ENCODE measurements around the gene EFR3B.
"Not testable (repeated sequence)": the region's sequence is repeated elsewhere in the genome, so short reads cannot be mapped to it uniquely, and the experiment has no call there.

EFR3B gene

GRCh38 chr2:25041928-25042320 lies at the start of gene EFR3B:
Gene EFR3B, plus strand, starts transcription at chr2:25042076. Its CDS starts 237 bp downstream, at chr2:25042313.
- H3K4me1 ChIP-seq (ENCODE audit: control insufficient read depth, insufficient read depth, low read length) = peaks cover 10% of the 10 kb centered on the region
- no peaks in the 10 kb centered on the region for H3K36me3 ChIP-seq (ENCODE audit: control insufficient read depth in 2 of 2, insufficient read depth in 1 of 2, low read length in 2 of 2)
- ChIA-PET POLR2A (interaction anchor here (0.7 to 1.4 kb wide), 10 partner anchors 9 to 88 kb away, joined by 3 to 12 read pairs (median 6); no protein-coding TSS in a partner anchor), CTCF (interaction anchor here (0.5 to 2.9 kb wide), 6 partner anchors 23 to 154 kb away, joined by 4 to 23 read pairs (median 5); no protein-coding TSS in a partner anchor)
- H3K27ac ChIP-seq (ENCODE audit: extremely low read depth, low read depth, low read length) = peak within 1 kb of the TSS; percentile 79
- peak within 1 kb of the TSS; percentile 72 for H3K4me3 ChIP-seq (ENCODE audit: low read depth, low read length)
- TF ChIP-seq KLF10 (tag by site-specific recombination; IDR thresholded peaks at IDR 0.05) = peak; percentile 42; the same call in 1 of the 2 replicates
- TF ChIP-seq ZNF398 (tag by site-specific recombination; IDR thresholded peaks at IDR 0.05) = no peak
- TF ChIP-seq ZNF776 (tag by site-specific recombination; IDR thresholded peaks at IDR 0.05; ENCODE audit: borderline replicate concordance) = no peak
- TF ChIP-seq ZSCAN30 (tag by site-specific recombination; IDR thresholded peaks at IDR 0.05) = 0 out of 2 replicates have a peak, but pooled peaks have one; percentile 43
- TF ChIP-seq ZSCAN4 (tag by site-specific recombination; IDR thresholded peaks at IDR 0.05) = no peak
- H3K9me3 ChIP-seq (ENCODE audit: control insufficient read depth, insufficient read depth, low read depth, low read length) = no peaks in the 10 kb centered on the region

- POLR2A ChIA-PET = interaction anchor here (0.6 to 1.2 kb wide), 4 partner anchors 9 to 455 kb away, joined by 3 to 8 read pairs (median 6); no protein-coding TSS in a partner anchor
Measured at GRCh38 chr2:24993406-24994145, 48.3 kb upstream of the EFR3B start.

GRCh38 chr2:24994146-24994724 lies 47.6 kb upstream of the EFR3B start:
- TF ChIP-seq ZSCAN30 (tag by site-specific recombination; IDR thresholded peaks at IDR 0.05) (no peak), INSM2 (tag by site-specific recombination; IDR thresholded peaks at IDR 0.05) (no peak), KLF7 (tag by site-specific recombination; IDR thresholded peaks at IDR 0.05; ENCODE audit: borderline replicate concordance) (no peak), ZFP41 (tag by site-specific recombination; IDR thresholded peaks at IDR 0.05; ENCODE audit: borderline replicate concordance) (no peak), OVOL3 (tag by site-specific recombination; IDR thresholded peaks at IDR 0.05) (no peak), ZBTB21 (tag by site-specific recombination; IDR thresholded peaks at IDR 0.05) (no peak), ZNF155 (tag by site-specific recombination; IDR thresholded peaks at IDR 0.05) (no peak), REPIN1 (tag by site-specific recombination; IDR thresholded peaks at IDR 0.05; ENCODE audit: low read depth) (no peak), ZNF792 (tag by site-specific recombination; IDR thresholded peaks at IDR 0.05) (no peak), PRDM6 (tag by site-specific recombination; IDR thresholded peaks at IDR 0.05) (no peak), ZNF776 (tag by site-specific recombination; IDR thresholded peaks at IDR 0.05; ENCODE audit: borderline replicate concordance) (no peak), ZBTB6 (tag by site-specific recombination; IDR thresholded peaks at IDR 0.05) (no peak)
- Histone ChIP-seq H3K36me3 (ENCODE audit: control insufficient read depth in 2 of 2, insufficient read depth in 1 of 2, low read length in 2 of 2) (no peaks in the 10 kb centered on the region), H3K27ac (ENCODE audit: extremely low read depth, low read depth, low read length) (no peak overlapping the region), H3K9me3 (ENCODE audit: control insufficient read depth, insufficient read depth, low read depth, low read length) (no peaks in the 10 kb centered on the region), H3K4me1 (ENCODE audit: control insufficient read depth, insufficient read depth, low read length) (peaks cover 8% of the 10 kb centered on the region), H3K4me3 (ENCODE audit: low read depth, low read length) (no peak overlapping the region)
- CTCF ChIA-PET = interaction anchor here (0.6 to 4.7 kb wide), 4 partner anchors 12 to 47 kb away, joined by 3 to 35 read pairs (median 4); partner anchors contain the start of gene EFR3B
- POLR2A ChIA-PET = interaction anchor here (0.7 kb wide), 1 partner anchor 49 kb away, joined by 3 read pairs; no protein-coding TSS in a partner anchor

More at GRCh38 chr2:24993406-24994145, 48.3 kb upstream of the EFR3B start:
- H3K9me3 ChIP-seq (ENCODE audit: control insufficient read depth, insufficient read depth, low read depth, low read length) = no peaks in the 10 kb centered on the region
- H3K4me1 ChIP-seq (ENCODE audit: control insufficient read depth, insufficient read depth, low read length) = peaks cover 8% of the 10 kb centered on the region
- H3K27ac ChIP-seq (ENCODE audit: extremely low read depth, low read depth, low read length) = no peak overlapping the region
- H3K4me3 ChIP-seq (ENCODE audit: low read depth, low read length) = no peak overlapping the region
- CTCF ChIA-PET = interaction anchor here (0.6 to 4.7 kb wide), 7 partner anchors 11 to 136 kb away, joined by 3 to 35 read pairs (median 4); partner anchors contain the start of gene EFR3B
- H3K36me3 ChIP-seq (ENCODE audit: control insufficient read depth in 2 of 2, insufficient read depth in 1 of 2, low read length in 2 of 2) = no peaks in the 10 kb centered on the region
- TF ChIP-seq ZBTB17 (tag by site-specific recombination; IDR thresholded peaks at IDR 0.05) (peak; percentile 46), ZNF184 (tag by site-specific recombination; IDR thresholded peaks at IDR 0.05) (no peak)

GRCh38 chr2:24999097-24999496 lies 42.8 kb upstream of the EFR3B start:
- CTCF ChIA-PET = interaction anchor here (0.6 to 1.1 kb wide), 3 partner anchors 24 to 197 kb away, joined by 3 read pairs; no protein-coding TSS in a partner anchor
- H3K27ac ChIP-seq (ENCODE audit: extremely low read depth, low read depth, low read length); POLR2A ChIA-PET: not testable (repeated sequence)

More at GRCh38 chr2:24999097-24999496, 42.8 kb upstream of the EFR3B start:
- not testable (repeated sequence) for H3K36me3 ChIP-seq (ENCODE audit: control insufficient read depth in 2 of 2, insufficient read depth in 1 of 2, low read length in 2 of 2); H3K4me3 ChIP-seq (ENCODE audit: low read depth, low read length); H3K4me1 ChIP-seq (ENCODE audit: control insufficient read depth, insufficient read depth, low read length); H3K9me3 ChIP-seq (ENCODE audit: control insufficient read depth, insufficient read depth, low read depth, low read length)
